ENCODE measurements around the gene F8.

GRCh38 chrX:155048977-155049619 is 26.6 kb upstream of the F8 start:
- TF ChIP-seq CTCF (IDR thresholded peaks at IDR 0.05) (no peak), POLR2AphosphoS5 (IDR thresholded peaks at IDR 0.05) (no peak)
